ENCODE results near the gene KEAP1.

KEAP1 gene

GRCh38 chr19:10521461-10522171 lies 18.5 kb upstream of the KEAP1 start:
- no peak for DNase-seq

DNA sequence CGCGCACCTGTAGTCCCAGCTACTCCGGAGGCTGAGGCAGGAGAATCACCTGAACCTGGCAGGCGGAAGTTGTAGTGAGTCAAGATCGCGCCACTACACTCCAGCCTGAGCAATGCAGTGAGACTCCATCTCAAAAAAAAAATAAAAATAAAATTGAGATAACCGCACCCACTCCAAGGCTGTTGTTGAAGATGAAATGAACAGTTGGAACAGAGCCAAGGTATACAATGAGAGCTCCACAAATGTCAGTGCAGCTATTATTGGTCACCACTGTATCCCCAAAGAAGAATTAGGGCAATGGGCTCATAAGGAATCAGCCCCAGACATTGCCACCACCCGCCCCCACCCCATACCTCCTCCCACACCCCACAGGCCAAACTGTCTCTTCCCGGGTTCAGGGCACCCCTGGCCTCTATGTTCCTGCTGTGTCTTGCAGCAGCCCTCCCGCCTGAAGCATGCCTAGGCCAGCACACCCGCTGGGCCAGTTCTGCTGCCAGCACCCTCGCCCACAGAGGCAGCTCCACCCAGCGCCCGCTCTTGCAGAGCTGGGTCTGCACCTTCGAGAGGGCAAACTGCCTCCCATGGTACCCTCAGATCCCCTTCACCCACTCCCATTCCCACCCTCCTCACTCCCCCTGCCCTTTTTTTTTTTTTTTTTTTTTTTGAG lies 17.6 kb upstream of the KEAP1 start:
- no peak for DNase-seq

- DNase-seq, result no peak
Observed at GRCh38 chr19:10519421-10519820, 16.3 kb upstream of the KEAP1 start.

DNA sequence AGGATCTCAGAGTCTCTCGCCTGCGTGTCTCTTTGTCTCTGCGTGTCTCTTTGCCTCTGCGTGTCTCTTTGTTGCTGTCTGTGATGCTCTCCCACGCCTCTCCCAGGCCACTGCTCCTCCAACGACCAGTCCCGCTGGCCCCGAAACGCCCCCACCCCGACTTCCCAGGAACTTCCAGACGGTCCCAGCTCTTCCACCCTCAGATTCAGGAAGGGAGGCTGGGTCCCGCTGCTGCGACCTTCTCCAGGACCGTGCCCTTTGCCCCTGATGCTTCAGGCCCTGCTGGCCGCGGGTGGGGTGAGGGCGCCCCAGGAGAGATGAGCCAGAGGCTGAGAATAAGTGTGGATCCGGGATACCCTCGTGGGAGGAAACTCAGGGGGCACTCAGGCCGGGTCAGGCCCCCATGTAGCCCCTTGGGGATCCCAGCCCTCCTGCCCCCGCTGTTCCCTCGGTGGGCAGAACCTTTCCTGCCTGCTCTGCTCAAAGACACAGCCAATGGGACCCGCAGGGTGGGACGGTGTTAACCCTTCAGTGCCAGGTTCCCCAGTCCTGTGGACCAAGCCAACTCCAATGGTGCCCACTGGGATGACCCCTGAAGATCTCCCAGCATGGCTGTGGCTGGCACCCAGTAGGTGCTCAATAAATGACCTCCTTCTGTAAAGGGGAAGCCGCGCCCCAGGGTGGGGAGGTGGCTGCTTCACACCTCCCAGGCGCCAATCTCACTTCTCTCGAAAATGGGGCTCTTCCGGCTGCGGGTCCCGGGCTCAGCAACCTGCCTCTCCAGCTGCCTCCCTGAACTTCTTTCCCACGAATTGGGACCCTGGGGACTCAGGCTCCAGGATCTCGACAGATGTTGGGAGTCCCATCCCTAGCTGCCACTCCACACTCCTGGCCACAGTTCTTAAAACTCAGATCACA lies 15.5 kb upstream of the KEAP1 start:
- DNase-seq, result no peak

DNA sequence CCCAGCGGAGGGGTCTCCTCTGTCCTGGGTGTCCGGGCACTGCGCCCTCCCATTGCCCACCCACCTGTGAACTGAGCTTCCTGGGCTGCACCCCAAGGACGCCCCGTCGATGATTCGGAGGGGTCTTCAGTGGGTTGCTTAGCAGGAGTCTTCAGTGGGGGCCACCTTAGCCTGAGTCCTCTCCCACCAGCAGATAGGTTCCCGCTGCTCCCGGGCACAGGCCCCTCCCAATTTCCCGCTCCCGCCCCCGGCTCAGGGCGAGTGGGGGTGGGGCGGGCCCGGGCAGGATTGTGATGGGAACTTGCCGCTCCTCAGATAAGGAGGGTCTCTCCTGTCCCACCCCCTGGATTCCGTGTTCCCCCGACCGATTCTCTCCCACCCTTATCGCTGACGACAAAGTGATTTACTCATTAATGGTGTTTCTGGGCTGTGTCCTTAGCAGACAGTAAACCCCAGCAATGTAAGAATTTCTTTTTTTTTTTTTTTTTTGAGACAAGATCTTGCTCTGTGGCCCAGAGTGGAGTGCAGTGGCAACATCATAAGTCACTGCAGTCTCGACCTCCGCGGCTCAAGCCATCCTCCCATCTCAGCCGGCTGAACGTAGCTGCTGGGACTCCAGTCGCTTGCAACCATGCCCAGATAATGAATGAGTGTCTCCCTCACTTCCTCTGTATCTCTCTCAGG lies 14.7 kb upstream of the KEAP1 start:
- no peak for DNase-seq

DNA sequence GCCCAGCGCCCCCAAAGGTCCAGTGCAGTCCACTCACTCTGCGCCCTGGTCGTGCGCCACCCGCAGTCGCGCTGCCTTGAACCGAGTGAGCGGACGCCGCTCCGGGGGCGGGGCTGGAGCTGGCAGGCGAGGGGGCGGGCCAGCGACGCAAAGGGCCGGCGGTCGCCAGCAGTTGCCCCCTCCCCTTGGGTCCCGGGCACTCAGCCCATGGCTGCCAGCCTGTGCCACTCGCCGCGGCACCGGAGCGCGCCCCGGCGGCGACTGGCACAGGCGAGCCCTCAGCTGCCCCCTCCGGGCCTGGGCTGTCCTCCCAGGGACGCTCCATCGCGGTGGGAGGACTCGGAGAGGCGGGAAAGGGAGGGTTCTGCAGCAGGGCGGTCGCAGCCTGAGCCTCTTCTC lies 14.2 kb upstream of the KEAP1 start, which contains the start of gene S1PR5:
Gene S1PR5 (minus strand): TSS at position 87 of the 399 bp plus-strand sequence. CDS start 2,436 bp downstream, outside the sequence.
- no peak for DNase-seq

- DNase-seq, result no peak
Observed at GRCh38 chr19:10516671-10517286, 13.6 kb upstream of the KEAP1 start.

GRCh38 chr19:10516064-10516385 lies 12.9 kb upstream of the KEAP1 start:
- DNase-seq, result no peak

- peak; percentile 32 for DNase-seq
Observed at GRCh38 chr19:10514211-10515145, 11.3 kb upstream of the KEAP1 start.

GRCh38 chr19:10513223-10513622 lies 10.1 kb upstream of the KEAP1 start:
- DNase-seq, result no peak

DNA sequence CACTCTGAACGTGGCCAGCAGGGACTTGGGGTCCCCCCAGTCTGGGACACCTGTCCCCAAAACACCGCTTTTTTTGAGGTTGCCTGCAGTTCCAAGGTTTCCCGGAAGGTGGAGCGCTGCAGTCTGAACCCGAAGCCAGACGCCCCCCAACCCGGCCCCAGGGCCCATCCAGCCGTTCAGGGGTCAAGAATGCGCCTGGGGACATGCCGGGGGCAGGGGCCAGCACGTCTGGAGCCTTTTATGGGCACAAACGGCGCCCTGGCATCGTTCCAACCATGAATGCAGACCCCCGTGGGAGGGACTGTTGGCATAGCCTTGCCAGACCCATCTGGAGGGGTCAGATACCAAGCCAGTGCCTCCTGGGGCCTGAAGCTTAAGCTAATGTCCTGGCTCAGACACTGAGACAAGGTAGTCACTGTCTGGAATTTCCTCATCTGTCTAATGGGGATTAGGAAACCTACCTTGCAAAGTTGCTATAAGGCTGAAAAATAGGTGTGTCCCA lies 7.2 kb upstream of the KEAP1 start:
- peak; percentile 31 for DNase-seq

- peak; percentile 74 for DNase-seq
Observed at GRCh38 chr19:10508707-10509106, 5.6 kb upstream of the KEAP1 start.

- no peak for DNase-seq
Observed at GRCh38 chr19:10508036-10508435, 4.9 kb upstream of the KEAP1 start.

- peak; percentile 83 for DNase-seq
Observed at GRCh38 chr19:10505583-10506229, 2.5 kb upstream of the KEAP1 start.

DNA sequence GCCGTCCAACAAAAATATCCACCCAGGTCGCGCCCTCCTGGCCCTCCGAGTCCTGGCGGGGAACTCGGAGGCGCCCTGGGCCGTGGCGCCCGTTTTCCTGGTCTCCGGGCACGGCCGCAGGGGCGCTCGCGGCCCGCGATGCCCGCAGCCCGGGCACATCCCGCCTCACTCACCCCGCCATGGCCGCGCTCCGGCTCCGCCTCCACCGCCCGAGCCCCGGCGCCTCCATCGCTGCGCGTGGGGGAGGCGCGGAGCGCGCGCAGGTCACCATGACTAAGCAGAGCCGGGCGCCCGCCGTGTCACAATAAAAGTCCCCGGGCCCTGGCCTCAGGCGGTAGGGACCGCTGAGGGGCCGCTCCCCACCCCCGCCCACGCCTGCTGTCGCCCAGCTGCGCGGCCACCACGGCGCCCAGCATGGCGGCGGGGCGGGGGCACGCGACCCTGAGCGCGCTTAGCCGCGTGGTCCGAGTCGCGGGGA lies 593 bp downstream of the KEAP1 start:
- peak; percentile 90 for DNase-seq

GRCh38 chr19:10501971-10502523 lies 1.1 kb downstream of the KEAP1 start:
- peak; percentile 30 for DNase-seq

DNA sequence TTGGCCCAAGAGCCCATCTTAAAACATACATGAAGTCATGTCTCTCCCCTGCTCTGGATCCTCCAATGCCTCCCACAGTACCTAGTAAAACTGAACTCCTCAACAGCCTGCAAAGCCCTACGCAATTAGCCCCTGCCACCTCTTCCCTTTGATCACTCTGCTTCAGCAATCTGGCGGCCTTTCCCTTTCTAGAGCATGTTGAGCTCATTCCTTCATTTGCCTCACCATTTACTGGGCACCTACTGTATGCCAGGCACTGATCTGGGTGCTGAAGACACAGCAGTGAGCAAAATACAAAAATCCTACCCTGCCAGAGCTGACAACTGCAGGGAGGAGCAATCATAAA lies 2.9 kb downstream of the KEAP1 start:
- DNase-seq, result no peak

DNA sequence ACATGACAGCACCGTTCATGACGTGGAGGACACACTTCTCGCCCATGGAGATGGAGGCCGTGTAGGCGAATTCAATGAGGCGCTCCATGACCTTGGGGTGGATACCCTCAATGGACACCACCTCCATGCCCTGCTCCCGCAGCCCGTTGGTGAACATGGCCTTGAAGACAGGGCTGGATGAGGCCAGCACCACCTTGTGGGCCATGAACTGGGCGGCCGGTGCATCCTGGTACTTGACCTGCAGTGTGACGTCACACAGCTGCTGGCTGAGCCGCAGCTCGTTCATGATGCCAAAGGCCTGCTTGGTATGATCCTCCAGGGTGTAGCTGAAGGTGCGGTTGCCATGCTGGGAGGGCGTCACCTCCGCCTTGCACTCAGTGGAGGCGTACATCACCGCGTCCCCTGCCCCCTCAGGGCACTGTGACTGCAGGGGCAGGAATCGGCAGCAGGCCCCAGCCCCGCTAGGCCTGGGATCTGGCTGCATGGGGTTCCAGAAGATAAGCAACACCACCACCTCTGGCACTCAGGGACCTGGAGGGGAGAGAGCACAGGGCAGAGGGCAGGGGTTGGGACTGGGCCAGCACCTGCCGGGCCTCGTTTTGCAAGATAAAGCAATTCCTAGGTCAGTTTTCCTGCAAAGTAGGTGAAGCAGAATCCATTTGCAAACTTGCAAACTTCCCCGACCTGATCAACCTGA lies 3.5 kb downstream of the KEAP1 start:
- DNase-seq, result no peak

DNA sequence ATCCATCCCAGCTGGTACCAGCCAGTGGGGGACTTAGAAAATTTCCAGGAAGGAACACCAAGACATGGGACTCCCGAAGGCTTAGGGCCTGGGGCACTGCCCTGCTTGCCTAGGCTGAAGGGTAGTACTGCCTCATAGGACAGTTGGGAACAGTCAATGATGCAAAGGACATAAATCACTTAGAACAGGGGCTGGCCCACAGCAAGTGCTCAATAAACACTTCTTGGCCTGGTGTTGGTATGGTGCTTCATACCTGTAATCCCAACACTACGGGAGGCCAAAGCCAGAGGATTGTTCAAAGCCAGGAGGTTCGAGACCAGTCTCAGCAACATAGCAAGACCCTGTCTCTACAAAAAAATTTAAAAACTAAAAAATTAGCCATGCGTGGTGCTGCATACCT lies 5.8 kb downstream of the KEAP1 start:
- DNase-seq, result no peak

Data from stimulated activated CD4-positive, alpha-beta T cell treated with anti-CD3 and anti-CD28 coated beads, Interleukin-1b, Interleukin-23, amount 100 ng/mL, for 48 hours (primary cell).